HepG2 (cell line): ENCODE measurements around the gene VWCE. TPM values are rescaled to one million over a fixed set of nuclear protein-coding genes. Genes with fewer than 3 reads are reported as not detected.

Experiments
- GABPB1 ChIP-seq: IDR thresholded peaks from 2 replicates; pipeline ENCODE4 v1.6.1; 2016; ENCODE audit warnings: mild to moderate bottlenecking, missing genetic modification reagents, moderate library complexity, missing compliant biosample characterization
- ISL2 ChIP-seq: sonication (generic); formaldehyde crosslinking; IDR thresholded peaks from 2 replicates; pipeline ENCODE4 v1.5.0; 2020; ENCODE audit warnings: missing genetic modification reagents
- KLF13 ChIP-seq: sonication (generic); formaldehyde crosslinking; IDR thresholded peaks from 2 replicates; pipeline ENCODE4 v1.4.0; 2020; ENCODE audit warnings: mild to moderate bottlenecking, missing genetic modification reagents
- MTF2 ChIP-seq: sonication (generic); formaldehyde crosslinking; IDR thresholded peaks from 2 replicates; pipeline ENCODE4 v1.5.0; 2020; ENCODE audit warnings: missing genetic modification reagents, borderline replicate concordance
- RNF2 ChIP-seq: fragments of 450-650 bp; conservative IDR thresholded peaks from 2 replicates; pipeline ENCODE4 v1.6.1; 2016; ENCODE audit warnings: low read depth
- RXRA ChIP-seq: sonication (generic); formaldehyde crosslinking; IDR thresholded peaks from 2 replicates; pipeline ENCODE4 v1.5.1; 2020; ENCODE audit warnings: missing genetic modification reagents
- SIN3B ChIP-seq: fragments of 150-350 bp; IDR thresholded peaks from 2 replicates; pipeline ENCODE4 v1.6.1; 2014; ENCODE audit warnings: low read length
- U2AF1 ChIP-seq: fragments of 200-400 bp; formaldehyde crosslinking; optimal IDR thresholded peaks from 2 replicates; pipeline ENCODE3; 2017; ENCODE audit warnings: mild to moderate bottlenecking, low read depth, low read length
- ZBTB21 ChIP-seq: sonication (generic); formaldehyde crosslinking; IDR thresholded peaks from 2 replicates; pipeline ENCODE4 v1.4.0; 2020; ENCODE audit warnings: missing genetic modification reagents
- ZBTB49 ChIP-seq: sonication (generic); formaldehyde crosslinking; IDR thresholded peaks from 2 replicates; pipeline ENCODE4 v1.4.0; 2020; ENCODE audit warnings: missing genetic modification reagents, borderline replicate concordance
- ZNF710 ChIP-seq: sonication (generic); formaldehyde crosslinking; IDR thresholded peaks from 2 replicates; pipeline ENCODE4 v1.5.0; 2020; ENCODE audit warnings: mild to moderate bottlenecking, missing genetic modification reagents, borderline replicate concordance
- polyA plus RNA-seq, 8 experiments: library from polyadenylated mRNA; depleted of rRNA in 3 of 8; stranded (reverse) in 7 of 8; unstranded in 1 of 8; fragments of >200 nt; fragmentation: Illumina TruSeq in 4 of 8; extraction: Trizol in 4 of 8; gene quantifications; 2 replicates each; pipeline versions ENCODE4 v1.2.1 to v1.2.3, GENCODE V29; 2011 to 2016; ENCODE audit warnings: low read depth in 4 of 8, missing spikeins in 1 of 8, mixed read lengths in 1 of 8; ENCODE audit not compliant: insufficient read depth in 1 of 8
- total RNA-seq, 5 experiments: library from RNA; depleted of rRNA; stranded (reverse); fragments of >200 nt; fragmentation: Illumina TruSeq; extraction: Trizol; gene quantifications; 2 replicates each; pipeline ENCODE4 v1.2.3, GENCODE V29; 2016; ENCODE audit warnings: low read depth in 1 of 5
- TF ChIP-seq, protein P1 (sequence below): IDR thresholded peaks from 2 replicates; pipeline ENCODE4 v1.6.1; 2012; ENCODE audit warnings: inconsistent platforms
- TF ChIP-seq, protein P2 (sequence below): sonication (generic); formaldehyde crosslinking; IDR thresholded peaks from 2 replicates; pipeline ENCODE4 v1.5.1; 2020; ENCODE audit warnings: missing genetic modification reagents, mild to moderate bottlenecking, borderline replicate concordance
- TF ChIP-seq, protein P3 (sequence below): IDR thresholded peaks from 2 replicates; pipeline ENCODE4 v1.6.1; 2016; ENCODE audit warnings: low read depth, missing genetic modification reagents, missing compliant biosample characterization
- TF ChIP-seq, protein P4 (sequence below): sonication (generic); formaldehyde crosslinking; IDR thresholded peaks from 2 replicates; pipeline ENCODE4 v1.8.0; 2022; ENCODE audit warnings: missing genetic modification reagents, low read depth, mild to moderate bottlenecking, borderline replicate concordance

Gene VWCE
- total and polyA plus RNA-seq, 2 of the 13 experiments (the other 11 are each of a cell fraction or from before 2014, with no cell fraction given), result 27.6 to 58.3 TPM

DNA sequence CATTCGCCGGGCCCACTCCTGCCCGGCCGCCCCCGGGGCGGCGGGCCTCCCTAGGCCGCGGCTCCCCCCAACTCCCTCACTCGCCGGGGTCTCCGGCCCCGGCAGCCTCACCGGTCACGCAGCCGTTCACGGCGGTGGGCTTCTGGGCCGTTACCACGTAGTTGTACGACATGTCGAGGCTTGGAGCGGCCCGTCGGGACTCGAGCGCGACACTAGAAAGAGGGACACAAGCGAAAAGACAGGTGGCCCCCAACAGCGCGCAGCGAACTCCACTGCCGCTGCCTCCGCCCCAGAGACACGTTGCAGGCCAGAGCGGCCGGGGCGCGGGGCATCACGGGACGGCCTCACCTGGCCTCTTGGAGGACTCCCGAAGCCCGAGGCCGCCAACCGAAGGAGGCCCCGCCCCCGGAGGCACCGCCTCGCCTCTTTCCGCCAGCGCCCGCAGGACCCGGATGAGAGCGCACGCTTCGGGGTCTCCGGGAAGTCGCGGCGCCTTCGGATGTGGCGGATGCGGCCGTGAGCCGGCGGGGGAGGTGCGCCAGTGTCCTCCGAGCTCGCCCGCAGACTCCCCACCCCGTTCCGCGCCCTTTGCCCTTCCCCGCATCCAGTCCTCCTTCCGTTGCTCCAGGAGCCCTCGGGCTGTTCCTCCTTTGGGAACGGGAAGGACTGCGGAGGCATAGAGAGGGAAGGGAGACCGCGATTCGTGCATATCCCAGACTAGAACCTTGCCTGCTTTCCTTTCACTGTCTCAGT lies 37.9 kb upstream of the VWCE start, which contains the start of the genes DDB1 and TKFC (continued):
- TF ChIP-seq ISL2 (CRISPR knock-in tag) (0 out of 2 replicates have a peak, but pooled peaks have one; percentile 11), SIN3B (0 out of 2 replicates have a peak, but pooled peaks have one; percentile 42), RXRA (CRISPR knock-in tag) (peak; percentile 76), U2AF1 (no peak), RNF2 (0 out of 2 replicates have a peak, but pooled peaks have one; percentile 47), ZBTB49 (no peak; the same call in 1 of the 2 replicates), GABPB1 (CRISPR knock-in tag) (peak; percentile 94), ZNF710 (CRISPR knock-in tag) (peak; percentile 16; the same call in 1 of the 2 replicates), MTF2 (CRISPR knock-in tag) (no peak; the same call in 1 of the 2 replicates), KLF13 (CRISPR knock-in tag) (no peak), ZBTB21 (CRISPR knock-in tag) (no peak)
- TF ChIP-seq, protein P1, sequence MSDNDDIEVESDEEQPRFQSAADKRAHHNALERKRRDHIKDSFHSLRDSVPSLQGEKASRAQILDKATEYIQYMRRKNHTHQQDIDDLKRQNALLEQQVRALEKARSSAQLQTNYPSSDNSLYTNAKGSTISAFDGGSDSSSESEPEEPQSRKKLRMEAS, result peak; percentile 89
- TF ChIP-seq, protein P2, sequence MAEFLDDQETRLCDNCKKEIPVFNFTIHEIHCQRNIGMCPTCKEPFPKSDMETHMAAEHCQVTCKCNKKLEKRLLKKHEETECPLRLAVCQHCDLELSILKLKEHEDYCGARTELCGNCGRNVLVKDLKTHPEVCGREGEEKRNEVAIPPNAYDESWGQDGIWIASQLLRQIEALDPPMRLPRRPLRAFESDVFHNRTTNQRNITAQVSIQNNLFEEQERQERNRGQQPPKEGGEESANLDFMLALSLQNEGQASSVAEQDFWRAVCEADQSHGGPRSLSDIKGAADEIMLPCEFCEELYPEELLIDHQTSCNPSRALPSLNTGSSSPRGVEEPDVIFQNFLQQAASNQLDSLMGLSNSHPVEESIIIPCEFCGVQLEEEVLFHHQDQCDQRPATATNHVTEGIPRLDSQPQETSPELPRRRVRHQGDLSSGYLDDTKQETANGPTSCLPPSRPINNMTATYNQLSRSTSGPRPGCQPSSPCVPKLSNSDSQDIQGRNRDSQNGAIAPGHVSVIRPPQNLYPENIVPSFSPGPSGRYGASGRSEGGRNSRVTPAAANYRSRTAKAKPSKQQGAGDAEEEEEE (CRISPR knock-in tag), result no peak
- TF ChIP-seq, protein P3, sequence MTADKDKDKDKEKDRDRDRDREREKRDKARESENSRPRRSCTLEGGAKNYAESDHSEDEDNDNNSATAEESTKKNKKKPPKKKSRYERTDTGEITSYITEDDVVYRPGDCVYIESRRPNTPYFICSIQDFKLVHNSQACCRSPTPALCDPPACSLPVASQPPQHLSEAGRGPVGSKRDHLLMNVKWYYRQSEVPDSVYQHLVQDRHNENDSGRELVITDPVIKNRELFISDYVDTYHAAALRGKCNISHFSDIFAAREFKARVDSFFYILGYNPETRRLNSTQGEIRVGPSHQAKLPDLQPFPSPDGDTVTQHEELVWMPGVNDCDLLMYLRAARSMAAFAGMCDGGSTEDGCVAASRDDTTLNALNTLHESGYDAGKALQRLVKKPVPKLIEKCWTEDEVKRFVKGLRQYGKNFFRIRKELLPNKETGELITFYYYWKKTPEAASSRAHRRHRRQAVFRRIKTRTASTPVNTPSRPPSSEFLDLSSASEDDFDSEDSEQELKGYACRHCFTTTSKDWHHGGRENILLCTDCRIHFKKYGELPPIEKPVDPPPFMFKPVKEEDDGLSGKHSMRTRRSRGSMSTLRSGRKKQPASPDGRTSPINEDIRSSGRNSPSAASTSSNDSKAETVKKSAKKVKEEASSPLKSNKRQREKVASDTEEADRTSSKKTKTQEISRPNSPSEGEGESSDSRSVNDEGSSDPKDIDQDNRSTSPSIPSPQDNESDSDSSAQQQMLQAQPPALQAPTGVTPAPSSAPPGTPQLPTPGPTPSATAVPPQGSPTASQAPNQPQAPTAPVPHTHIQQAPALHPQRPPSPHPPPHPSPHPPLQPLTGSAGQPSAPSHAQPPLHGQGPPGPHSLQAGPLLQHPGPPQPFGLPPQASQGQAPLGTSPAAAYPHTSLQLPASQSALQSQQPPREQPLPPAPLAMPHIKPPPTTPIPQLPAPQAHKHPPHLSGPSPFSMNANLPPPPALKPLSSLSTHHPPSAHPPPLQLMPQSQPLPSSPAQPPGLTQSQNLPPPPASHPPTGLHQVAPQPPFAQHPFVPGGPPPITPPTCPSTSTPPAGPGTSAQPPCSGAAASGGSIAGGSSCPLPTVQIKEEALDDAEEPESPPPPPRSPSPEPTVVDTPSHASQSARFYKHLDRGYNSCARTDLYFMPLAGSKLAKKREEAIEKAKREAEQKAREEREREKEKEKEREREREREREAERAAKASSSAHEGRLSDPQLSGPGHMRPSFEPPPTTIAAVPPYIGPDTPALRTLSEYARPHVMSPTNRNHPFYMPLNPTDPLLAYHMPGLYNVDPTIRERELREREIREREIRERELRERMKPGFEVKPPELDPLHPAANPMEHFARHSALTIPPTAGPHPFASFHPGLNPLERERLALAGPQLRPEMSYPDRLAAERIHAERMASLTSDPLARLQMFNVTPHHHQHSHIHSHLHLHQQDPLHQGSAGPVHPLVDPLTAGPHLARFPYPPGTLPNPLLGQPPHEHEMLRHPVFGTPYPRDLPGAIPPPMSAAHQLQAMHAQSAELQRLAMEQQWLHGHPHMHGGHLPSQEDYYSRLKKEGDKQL (CRISPR knock-in tag), result no peak
- TF ChIP-seq, protein P4, sequence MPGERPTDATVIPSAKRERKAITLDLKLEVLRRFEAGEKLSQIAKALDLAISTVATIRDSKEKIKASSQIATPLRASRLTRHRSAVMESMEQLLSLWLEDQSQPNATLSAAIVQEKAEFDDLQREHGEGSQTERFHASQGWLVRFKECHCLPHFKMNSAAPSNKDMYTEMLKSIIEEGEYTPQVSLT (CRISPR knock-in tag), result no peak
